HG02870 (cell line): ENCODE measurements around the gene ST13.
"Not testable (repeated sequence)": the region's sequence is repeated elsewhere in the genome, so short reads cannot be mapped to it uniquely, and the experiment has no call there.

Source experiments
- ATAC-seq: cut with Tn5 transposase; IDR thresholded peaks from one replicate; pipeline ENCODE4 v1.9.1; 2021; ENCODE audit warnings: mild to moderate bottlenecking, moderate library complexity; ENCODE audit not compliant: unreplicated experiment

The ST13 gene

DNA sequence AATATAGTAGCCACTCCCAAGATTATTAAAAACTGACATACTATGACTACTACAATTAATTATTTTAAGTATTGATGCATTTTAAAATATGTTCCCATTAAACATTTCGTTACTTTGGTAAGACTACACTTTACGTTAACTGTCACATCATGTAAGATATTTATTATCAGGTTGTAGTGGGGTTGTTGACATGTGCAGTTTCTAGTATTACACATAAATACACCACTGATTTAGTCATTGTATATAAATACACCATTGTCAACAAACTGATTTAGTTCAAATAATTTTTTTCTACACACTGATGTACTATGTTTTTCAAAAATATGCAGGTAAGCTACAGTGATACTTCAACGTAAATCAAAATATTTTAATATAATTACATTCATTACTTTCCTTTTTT lies 11.5 kb downstream of the ST13 start:
- no peak for ATAC-seq

DNA sequence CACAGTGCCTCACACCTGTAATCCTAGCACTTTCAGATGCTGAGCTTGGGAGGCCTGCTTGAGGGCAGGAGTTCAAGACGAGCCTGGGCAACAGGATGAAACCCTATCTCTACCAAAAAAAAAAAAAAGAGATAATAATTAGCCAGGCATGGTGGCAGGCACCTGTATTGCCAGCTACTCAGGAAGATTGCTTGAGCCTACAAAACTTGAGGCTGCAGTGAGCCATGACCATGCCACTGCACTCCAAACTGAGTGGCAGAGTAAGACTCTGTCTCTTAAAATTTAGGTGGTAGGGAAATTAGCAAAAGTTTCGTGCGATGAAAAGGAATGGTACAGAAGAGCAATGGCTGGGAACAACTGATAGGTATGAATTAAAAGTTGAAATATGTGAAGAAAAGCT lies 18.0 kb downstream of the ST13 start:
- ATAC-seq, result no peak

- ATAC-seq, result no peak
Measured at GRCh38 chr22:40834619-40835018, 21.8 kb downstream of the ST13 start.

GRCh38 chr22:40829131-40829530 lies 27.3 kb downstream of the ST13 start:
- ATAC-seq, result no peak

GRCh38 chr22:40826984-40827741 lies 29.3 kb downstream of the ST13 start:
- no peak for ATAC-seq

GRCh38 chr22:40826292-40826691 lies 30.1 kb downstream of the ST13 start:
- ATAC-seq, result not testable (repeated sequence)

GRCh38 chr22:40823426-40823825 lies 33.0 kb downstream of the ST13 start:
- ATAC-seq, result no peak

- no peak for ATAC-seq
Measured at GRCh38 chr22:40819599-40820140, 36.8 kb downstream of the ST13 start.

DNA sequence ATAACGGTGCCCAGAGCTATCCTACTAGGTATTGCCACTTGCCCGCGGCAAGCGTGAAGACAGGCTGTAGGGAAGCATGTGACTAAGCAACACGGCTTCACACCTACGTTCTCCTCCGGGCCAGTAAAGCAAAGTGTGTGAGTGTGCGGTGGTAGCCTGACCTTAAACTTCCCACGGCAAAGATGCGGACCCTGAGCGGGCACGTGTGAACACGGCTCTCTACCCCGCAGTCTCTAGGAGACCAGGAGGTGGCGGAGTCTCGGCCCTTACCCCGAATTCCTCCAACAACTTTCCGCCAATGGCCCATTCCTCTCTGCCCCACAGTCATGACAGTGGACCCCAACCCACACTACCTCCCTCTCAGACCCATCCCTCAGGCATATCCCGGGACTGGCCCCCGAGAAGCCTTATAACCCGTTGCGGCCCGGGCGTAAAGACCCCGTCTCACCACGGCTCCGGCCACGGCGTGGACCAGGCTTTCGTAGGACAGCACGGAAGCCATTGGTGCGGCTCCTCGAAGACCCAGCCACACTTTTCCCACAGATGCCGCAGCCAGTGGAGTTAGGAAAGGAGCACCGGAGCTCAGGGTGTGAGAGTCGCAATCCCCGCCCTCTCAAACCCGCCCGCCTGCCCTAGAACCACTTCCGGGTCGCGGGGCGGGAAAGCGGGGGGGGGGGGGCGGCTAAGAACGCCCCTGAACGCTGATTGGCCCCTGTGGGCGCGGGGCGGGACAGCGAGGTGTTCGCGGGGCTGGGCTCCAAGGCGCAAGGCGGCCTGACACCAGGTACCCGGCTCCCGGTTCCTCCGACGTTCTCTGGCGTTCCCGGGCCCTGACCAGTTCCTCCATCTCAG lies 37.5 kb downstream of the ST13 start, which contains the start of gene SLC25A17:
TSS of gene SLC25A17 (minus strand) at position 600 of the 852 bp plus-strand sequence. CDS start at position 502, 98 bp downstream.
- ATAC-seq, result peak; percentile 71

GRCh38 chr22:40818192-40818746 lies 38.2 kb downstream of the ST13 start:
- no peak for ATAC-seq

DNA sequence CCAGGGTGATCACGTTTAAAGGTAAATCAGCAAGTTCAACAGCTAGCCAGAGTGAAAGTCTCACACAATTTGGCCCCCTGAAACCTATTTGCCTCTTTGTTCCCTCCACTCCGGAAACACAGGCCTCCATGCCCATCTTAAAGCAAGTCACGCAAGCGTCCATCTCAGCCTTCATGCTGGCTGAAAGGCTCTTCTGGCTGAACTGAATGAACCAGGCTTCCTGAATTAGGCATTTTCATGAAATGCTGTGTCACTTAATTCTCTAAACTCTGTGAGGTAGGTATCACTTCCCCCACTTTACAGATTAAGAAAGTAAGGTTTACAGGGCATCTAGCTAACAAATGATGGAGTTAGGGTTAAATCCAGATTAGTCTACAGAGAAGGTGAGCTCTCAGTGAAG lies 38.7 kb downstream of the ST13 start:
- ATAC-seq, result no peak

GRCh38 chr22:40813912-40814315 lies 42.5 kb downstream of the ST13 start:
- ATAC-seq, result no peak

- ATAC-seq, result no peak
Measured at GRCh38 chr22:40808018-40808841, 48.2 kb downstream of the ST13 start.

DNA sequence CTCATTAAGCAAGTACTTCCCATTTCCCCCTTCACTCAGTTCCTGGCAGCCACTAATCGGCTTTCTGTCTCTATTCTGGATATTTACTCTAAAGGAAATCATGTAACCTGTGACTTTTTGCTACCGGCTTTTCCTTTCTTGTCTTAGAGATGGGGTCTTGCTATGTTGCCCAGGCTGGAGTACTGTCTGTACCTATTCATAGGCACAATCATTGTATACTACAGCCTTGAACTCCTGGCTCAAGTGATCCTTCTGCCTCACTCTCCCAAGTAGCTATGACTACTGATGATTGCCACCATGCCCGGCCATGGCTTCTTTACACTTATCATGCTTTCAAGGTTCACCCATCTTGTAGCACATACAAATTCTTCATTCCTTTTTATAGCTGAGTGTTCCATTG lies 49.7 kb downstream of the ST13 start:
- ATAC-seq, result no peak

GRCh38 chr22:40805699-40806203 lies 50.7 kb downstream of the ST13 start:
- no peak for ATAC-seq

GRCh38 chr22:40805239-40805638 lies 51.2 kb downstream of the ST13 start:
- ATAC-seq, result no peak

GRCh38 chr22:40803321-40803720 lies 53.1 kb downstream of the ST13 start:
- no peak for ATAC-seq

DNA sequence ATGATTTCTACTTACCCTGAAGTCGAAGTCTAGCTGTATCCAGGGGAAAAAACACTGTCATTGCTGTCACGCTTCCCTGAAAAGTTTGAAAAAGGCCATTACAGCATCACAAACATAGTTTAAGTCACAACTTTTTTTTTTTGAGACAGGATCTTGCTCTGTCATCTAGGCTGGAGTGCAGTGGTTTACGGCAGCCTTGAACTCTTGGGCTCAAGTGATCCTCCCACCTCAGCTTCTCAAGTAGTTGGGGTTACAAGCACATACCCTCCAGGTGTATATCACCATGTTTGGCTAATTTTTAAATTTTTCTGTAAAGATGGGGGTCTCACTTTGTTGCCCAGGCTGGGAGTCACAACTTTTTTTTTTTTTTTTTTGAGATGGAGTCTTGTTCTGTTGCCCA lies 57.4 kb downstream of the ST13 start:
- ATAC-seq, result no peak

DNA sequence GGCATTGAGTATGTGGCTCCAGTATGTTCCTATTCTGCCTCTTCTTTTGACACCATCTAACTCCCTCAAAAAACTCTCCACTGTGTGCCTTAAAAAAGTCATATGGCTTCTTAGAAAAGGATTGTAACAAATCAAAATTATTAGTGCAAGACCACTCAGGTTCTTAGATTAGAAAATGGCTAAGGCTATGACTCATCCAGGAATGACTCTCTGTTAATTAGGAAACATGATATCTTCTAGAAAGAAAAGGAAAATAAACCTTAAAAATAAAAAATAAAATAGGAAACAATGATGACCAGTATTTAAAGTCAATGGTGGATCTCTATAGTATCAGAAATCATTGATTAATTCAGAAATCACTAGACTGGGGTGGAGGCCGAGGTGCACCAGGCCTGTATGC lies 59.0 kb downstream of the ST13 start:
- no peak for ATAC-seq

GRCh38 chr22:40792451-40792850 lies 64.0 kb downstream of the ST13 start:
- ATAC-seq, result no peak
